GM19455 (cell line): Measurements from ENCODE around the gene MRPL42.
"Not testable (repeated sequence)": the region's sequence is repeated elsewhere in the genome, so short reads cannot be mapped to it uniquely, and the experiment has no call there.

Source experiments
- ATAC-seq: cut with Tn5 transposase; IDR thresholded peaks from one replicate; pipeline ENCODE4 v1.9.1; 2021; ENCODE audit not compliant: unreplicated experiment

MRPL42 gene

GRCh38 chr12:93443576-93443975 is 23.7 kb upstream of the MRPL42 start:
- ATAC-seq: no peak

GRCh38 chr12:93447555-93448290 is 19.6 kb upstream of the MRPL42 start:
- no peak for ATAC-seq

GRCh38 chr12:93448796-93449195 is 18.5 kb upstream of the MRPL42 start:
- no peak for ATAC-seq

- ATAC-seq: no peak
Measured at GRCh38 chr12:93449277-93449676, 18.0 kb upstream of the MRPL42 start.

GRCh38 chr12:93451423-93452158 is 15.7 kb upstream of the MRPL42 start:
- ATAC-seq: no peak

- no peak for ATAC-seq
Measured at GRCh38 chr12:93453633-93454032, 13.7 kb upstream of the MRPL42 start.

- no peak for ATAC-seq
Measured at GRCh38 chr12:93456077-93456476, 11.2 kb upstream of the MRPL42 start.

- ATAC-seq: no peak
Measured at GRCh38 chr12:93459097-93459496, 8.2 kb upstream of the MRPL42 start.

- no peak for ATAC-seq
Measured at GRCh38 chr12:93460003-93460402, 7.3 kb upstream of the MRPL42 start.

GRCh38 chr12:93460902-93461301 is 6.4 kb upstream of the MRPL42 start:
- ATAC-seq: no peak

- no peak for ATAC-seq
Measured at GRCh38 chr12:93461503-93461902, 5.8 kb upstream of the MRPL42 start.

- ATAC-seq: no peak
Measured at GRCh38 chr12:93465841-93466240, 1.5 kb upstream of the MRPL42 start.

- peak; percentile 7 for ATAC-seq
Measured at GRCh38 chr12:93466625-93467350, 526 bp upstream of the MRPL42 start.

GRCh38 chr12:93468008-93468371 is 676 bp downstream of the MRPL42 start:
- ATAC-seq: peak; percentile 26

GRCh38 chr12:93469386-93469785 is 2.1 kb downstream of the MRPL42 start:
- no peak for ATAC-seq

GRCh38 chr12:93476555-93476954 is 9.2 kb downstream of the MRPL42 start:
- no peak for ATAC-seq

- ATAC-seq: no peak
Measured at GRCh38 chr12:93482721-93483120, 15.4 kb downstream of the MRPL42 start.

- ATAC-seq: no peak
Measured at GRCh38 chr12:93483151-93483807, 16.0 kb downstream of the MRPL42 start.

GRCh38 chr12:93484315-93484981 is 17.1 kb downstream of the MRPL42 start:
- ATAC-seq: no peak

- not testable (repeated sequence) for ATAC-seq
Measured at GRCh38 chr12:93492808-93493207, 25.5 kb downstream of the MRPL42 start.

- ATAC-seq: no peak
Measured at GRCh38 chr12:93494096-93494495, 26.8 kb downstream of the MRPL42 start.
